ENCODE data around the gene FBXL7. TPM values are rescaled to one million over a fixed set of nuclear protein-coding genes. Genes with fewer than 3 reads are reported as not detected.

The FBXL7 gene
- total and polyA plus RNA-seq, 2 experiments from 2014 or later = 4.5 to 15.2 TPM

DNA sequence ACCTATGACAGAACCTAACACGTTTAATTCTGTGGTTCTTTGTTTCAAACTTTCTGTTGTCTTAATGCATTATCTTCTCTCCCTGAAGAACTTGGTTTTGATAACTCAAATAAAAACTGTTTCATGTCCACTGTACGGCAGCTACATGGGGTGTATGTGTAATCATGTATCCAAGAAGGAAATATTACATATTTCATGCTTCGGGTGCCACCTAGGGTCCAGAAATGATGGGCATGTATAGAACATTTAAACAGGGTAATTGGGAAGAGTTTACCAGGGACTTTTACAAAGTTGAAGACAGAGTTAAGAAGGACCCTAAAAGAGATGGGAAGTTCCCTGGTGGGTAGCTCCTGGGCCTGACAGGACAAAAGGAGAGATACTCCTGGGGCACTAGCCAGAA lies 291.3 kb downstream of the FBXL7 start:
- Histone ChIP-seq H4K20me1 (replicated peaks; ENCODE audit: insufficient read depth) (no peaks in the 10 kb centered on the region), H3K4me1 (ENCODE audit: insufficient read depth) (peaks cover 20% of the 10 kb centered on the region), H3K4me3 (no peak overlapping the region), H3K27me3 (ENCODE audit: insufficient read depth) (no peaks in the 10 kb centered on the region), H3K27ac (ENCODE audit: low read depth) (no peak overlapping the region), H3F3A (replicated peaks; ENCODE audit: low read depth) (no peaks in the 10 kb centered on the region), H3K79me2 (replicated peaks; ENCODE audit: insufficient read depth) (peaks cover 5% of the 10 kb centered on the region; the same call in 1 of the 2 replicates), H3K4me2 (no peak overlapping the region), H3K9me2 (ENCODE audit: insufficient read depth) (peaks cover 11% of the 10 kb centered on the region; the same call in 1 of the 2 replicates), H2AFZ (no peak overlapping the region), H3K36me3 (ENCODE audit: insufficient read depth) (no peaks in the 10 kb centered on the region)
- no peak for DNase-seq (ENCODE audit: low spot score)
- no peak for ATAC-seq
- Mint-ChIP-seq H3K4me1 (peaks cover 27% of the 10 kb centered on the region), H3K4me3 (no peak overlapping the region), H3K27me3 (ENCODE audit: insufficient read depth, low read depth, poor library complexity) (peaks cover 2% of the 10 kb centered on the region), H3K36me3 (ENCODE audit: low read depth) (0 out of 3 replicates have a peak, but pooled peaks cover 3% of the 10 kb centered on the region), H3K9me3 (no peaks in the 10 kb centered on the region; the same call in 2 of the 3 replicates), H3K27ac (no peak overlapping the region)
- TF ChIP-seq, protein P1, sequence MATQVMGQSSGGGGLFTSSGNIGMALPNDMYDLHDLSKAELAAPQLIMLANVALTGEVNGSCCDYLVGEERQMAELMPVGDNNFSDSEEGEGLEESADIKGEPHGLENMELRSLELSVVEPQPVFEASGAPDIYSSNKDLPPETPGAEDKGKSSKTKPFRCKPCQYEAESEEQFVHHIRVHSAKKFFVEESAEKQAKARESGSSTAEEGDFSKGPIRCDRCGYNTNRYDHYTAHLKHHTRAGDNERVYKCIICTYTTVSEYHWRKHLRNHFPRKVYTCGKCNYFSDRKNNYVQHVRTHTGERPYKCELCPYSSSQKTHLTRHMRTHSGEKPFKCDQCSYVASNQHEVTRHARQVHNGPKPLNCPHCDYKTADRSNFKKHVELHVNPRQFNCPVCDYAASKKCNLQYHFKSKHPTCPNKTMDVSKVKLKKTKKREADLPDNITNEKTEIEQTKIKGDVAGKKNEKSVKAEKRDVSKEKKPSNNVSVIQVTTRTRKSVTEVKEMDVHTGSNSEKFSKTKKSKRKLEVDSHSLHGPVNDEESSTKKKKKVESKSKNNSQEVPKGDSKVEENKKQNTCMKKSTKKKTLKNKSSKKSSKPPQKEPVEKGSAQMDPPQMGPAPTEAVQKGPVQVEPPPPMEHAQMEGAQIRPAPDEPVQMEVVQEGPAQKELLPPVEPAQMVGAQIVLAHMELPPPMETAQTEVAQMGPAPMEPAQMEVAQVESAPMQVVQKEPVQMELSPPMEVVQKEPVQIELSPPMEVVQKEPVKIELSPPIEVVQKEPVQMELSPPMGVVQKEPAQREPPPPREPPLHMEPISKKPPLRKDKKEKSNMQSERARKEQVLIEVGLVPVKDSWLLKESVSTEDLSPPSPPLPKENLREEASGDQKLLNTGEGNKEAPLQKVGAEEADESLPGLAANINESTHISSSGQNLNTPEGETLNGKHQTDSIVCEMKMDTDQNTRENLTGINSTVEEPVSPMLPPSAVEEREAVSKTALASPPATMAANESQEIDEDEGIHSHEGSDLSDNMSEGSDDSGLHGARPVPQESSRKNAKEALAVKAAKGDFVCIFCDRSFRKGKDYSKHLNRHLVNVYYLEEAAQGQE (IDR thresholded peaks at IDR 0.05; ENCODE audit: unreplicated experiment) = no peak
- TF ChIP-seq, protein P2, sequence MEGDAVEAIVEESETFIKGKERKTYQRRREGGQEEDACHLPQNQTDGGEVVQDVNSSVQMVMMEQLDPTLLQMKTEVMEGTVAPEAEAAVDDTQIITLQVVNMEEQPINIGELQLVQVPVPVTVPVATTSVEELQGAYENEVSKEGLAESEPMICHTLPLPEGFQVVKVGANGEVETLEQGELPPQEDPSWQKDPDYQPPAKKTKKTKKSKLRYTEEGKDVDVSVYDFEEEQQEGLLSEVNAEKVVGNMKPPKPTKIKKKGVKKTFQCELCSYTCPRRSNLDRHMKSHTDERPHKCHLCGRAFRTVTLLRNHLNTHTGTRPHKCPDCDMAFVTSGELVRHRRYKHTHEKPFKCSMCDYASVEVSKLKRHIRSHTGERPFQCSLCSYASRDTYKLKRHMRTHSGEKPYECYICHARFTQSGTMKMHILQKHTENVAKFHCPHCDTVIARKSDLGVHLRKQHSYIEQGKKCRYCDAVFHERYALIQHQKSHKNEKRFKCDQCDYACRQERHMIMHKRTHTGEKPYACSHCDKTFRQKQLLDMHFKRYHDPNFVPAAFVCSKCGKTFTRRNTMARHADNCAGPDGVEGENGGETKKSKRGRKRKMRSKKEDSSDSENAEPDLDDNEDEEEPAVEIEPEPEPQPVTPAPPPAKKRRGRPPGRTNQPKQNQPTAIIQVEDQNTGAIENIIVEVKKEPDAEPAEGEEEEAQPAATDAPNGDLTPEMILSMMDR (conservative IDR thresholded peaks at IDR 0.05; ENCODE audit: low read depth in 2 of 2) = no peak
- no peak for TF ChIP-seq ZNF462 (CRISPR knock-in tag; IDR thresholded peaks at IDR 0.05)
- TF ChIP-seq CREB1 (CRISPR knock-in tag; IDR thresholded peaks at IDR 0.05; ENCODE audit: low read depth) = no peak
- no peak for TF ChIP-seq STAT1 (IDR thresholded peaks at IDR 0.05; ENCODE audit: unreplicated experiment)
- no peak for TF ChIP-seq EZH2 (IDR thresholded peaks at IDR 0.05; ENCODE audit: low read depth, unreplicated experiment)
